Activated effector memory CD4-positive, alpha-beta T cell treated with Interleukin-2 at 50 U/mL for 16 hours (primary cell): Measurements from ENCODE around the gene PEX26.
A peak's percentile ranks its signal among the peaks of the same experiment; 100 is the strongest.
"Not testable (repeated sequence)": the region's sequence is repeated elsewhere in the genome, so short reads cannot be mapped to it uniquely, and the experiment has no call there.

Experiments
- DNase-seq: peaks from one replicate; pipeline ENCODE4 v3.0.0-alpha.2; 2020

The PEX26 gene

DNA sequence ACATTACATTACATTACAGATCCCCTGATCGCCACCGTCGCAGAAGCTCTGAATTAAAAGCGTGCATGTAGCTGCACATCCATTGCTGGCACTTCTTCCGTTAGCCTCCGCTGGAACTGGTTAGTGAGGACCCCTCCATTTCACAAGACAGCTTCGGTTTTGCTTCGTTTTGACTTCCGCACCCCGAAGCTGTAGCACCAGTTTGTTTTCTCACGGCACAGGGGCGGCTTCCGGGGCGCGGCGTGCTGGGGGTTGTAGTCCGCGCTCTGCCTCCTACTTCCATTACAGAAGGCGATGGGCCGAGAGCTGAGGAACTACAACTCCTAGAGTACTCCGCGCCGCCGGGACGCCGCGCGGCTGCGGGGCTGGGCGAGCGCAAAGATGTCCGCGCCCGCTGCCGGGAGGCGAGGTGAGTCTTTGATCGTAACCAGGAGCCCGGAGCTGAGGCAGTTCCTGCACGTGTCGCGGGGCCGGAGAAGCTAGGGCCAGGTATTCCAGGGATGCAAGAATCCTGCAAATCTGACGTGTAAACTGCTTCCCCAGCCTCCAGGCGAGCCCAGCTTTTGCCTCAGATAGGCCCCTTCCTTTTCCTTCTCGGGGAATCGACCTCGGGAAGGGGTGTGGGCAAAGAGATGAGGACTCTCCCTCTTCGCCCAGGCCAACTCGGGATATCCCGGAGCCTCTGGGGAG, at the start of gene PEX26:
PEX26 (plus strand) TSS at position 352 of the 690 bp plus-strand sequence. CDS start 387 bp downstream, outside the sequence.
- DNase-seq, result peak; percentile 92

DNA sequence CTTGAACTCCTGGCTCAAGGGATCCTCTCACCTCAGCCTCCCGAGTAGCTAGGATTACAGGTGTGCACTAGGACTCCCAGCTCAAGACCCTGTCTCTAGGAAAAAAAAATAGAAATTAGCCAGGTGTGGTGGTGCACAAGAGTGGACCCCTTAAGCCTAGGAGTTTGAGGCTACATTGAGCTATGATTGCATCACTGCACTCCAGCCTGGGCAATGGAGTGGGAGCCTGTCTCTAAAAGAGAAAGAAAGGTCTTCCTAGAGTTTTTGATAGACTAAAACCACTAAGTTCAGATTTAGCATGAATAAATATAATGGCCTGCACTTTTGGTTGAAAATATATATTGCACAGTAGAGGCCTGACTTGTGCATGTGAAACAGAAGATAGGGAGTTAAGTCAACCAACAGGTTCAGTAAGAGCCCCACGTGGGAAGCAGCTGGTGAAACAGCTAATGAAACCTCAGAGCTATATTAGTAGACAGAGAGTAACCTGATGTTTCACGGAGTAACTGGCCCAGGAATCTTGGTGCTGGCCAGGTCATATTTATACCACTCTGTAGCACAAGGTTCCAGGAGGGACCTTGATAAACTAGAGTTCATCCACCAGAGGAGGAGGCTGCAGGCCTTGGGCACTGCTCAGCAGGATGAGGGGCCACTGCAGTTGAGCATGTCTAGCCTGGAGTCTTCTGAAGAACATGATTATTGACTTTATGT, 48.8 kb upstream of the PEX26 start:
- no peak for DNase-seq

DNA sequence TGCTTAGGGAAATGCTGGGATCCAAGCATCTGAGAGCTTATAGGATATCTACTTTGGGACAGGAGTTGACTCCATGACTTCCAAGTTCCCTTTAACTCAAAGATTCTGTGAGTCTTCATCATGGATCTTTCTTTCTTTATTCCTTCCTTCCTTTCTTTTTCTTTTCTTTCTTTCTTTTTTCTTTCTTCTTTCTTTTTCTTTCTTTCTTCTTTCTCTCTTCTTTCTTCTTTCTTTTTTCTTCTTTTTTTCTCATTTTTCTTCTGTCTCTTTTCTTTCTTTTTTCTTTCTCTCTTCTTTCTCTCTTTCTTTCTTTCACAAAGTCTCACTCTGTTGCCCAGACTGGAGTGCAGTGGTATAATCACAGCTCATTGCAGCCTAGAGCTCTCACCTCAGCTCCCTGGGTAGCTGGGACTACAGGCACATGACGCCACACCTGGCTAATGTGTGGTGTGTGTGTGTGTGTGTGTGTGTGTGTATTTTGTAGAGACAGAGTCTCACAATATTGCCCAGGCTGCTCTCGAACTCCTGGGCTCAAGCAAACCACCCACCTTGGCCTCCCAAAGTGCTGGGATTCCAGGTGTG, 48.0 kb upstream of the PEX26 start:
- no peak for DNase-seq

DNA sequence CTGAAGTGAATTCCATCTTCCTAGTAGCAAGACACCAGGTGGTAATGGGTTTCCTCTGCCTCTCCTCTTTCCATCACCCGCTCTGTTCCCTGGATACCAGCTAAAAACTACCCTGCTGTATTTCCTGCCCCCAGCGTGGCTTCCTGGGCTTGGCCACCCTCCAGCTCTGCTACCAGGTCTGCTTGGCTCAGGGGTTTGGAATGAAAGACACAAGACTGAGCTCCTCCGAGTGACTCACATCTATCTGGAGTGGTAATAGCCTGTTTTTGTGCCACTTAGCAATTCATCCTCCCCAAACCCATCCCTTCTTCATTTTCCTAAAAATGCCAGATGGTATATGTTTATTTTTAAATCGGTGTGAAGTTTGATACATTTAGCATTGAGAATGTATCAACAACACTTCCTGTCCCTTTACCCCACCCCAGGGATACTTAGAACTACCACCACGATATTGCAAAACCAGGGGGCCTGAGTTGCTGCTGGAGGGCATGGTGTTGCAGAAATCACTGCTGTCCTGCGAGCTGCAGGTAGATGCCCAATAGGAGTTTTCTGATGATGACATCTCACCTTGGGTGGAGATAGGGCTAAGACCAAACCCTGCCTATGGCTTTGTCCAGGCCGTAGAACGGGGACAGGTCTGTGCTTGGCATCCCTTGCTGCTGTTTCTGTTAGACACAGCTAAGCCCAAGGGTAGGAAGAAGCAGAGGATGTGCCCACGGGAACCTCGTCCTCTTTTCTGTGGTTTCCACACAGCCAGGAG, 45.9 kb upstream of the PEX26 start:
- DNase-seq, result no peak

DNA sequence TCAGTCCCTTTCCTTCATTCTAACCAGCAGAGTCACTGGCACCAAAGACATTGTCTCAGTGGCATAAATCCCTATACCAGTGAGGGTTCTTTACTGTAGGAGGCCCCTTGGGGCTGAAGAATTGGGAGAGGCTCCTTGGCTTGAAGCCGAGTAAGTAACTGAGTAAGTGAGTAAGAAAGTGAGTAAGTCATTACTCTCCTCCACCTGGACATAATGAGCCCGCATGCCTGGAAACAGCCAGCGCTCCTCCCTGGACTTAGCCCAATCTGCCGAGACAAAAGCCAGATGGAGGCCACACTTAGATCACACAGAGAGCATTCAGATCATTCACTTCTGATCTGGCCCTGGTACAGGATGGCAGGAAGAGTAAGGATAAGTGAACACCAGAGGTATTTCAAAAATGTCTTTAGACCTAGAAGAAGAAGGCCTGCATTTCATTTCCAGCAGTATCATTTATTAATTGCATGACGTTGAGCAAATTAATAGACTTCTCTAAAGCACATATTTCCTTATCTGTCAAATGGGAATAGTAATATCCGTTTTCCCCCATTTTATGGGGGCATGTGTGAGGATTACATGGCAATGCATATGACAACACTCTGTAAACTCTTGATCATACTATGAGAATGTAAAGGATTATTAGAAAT, 45.2 kb upstream of the PEX26 start:
- no peak for DNase-seq

DNA sequence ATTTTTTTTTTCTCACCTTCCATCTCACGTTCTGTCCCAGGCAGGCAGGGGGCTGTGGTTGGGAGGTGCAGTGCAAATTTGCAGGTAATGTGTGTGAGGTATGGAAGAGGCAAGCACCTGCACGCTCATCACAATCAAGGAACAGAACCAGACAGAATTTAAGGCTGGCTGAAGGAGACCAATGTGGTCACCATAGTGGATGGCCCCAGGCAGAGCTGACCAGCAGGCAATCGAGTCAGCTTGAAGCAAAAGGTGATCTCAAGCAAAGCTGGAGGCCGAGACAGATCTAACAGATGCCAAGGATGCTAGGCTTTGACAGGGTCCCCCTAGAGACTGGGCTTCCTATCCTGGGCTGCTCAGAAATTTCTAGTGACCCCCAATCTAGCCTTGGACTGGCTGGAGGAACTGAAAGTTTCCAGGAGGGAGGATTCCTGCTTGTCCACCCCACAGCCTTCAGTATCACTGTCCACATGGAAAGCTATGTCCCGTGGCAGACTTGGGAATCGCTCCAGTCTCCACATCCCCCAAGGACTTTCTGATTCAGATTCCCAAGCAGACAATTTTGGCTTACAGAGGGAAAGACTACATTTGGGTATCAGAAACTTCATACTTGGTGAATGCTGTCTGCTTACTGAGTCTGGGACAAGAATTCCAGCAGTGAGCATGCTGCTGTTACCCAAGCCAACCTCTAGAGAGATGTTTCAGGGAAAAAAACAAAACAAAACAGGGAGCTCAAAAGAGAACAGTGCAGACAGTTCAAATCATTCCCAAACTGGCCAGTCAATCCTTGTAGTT, 44.4 kb upstream of the PEX26 start:
- DNase-seq, result no peak

DNA sequence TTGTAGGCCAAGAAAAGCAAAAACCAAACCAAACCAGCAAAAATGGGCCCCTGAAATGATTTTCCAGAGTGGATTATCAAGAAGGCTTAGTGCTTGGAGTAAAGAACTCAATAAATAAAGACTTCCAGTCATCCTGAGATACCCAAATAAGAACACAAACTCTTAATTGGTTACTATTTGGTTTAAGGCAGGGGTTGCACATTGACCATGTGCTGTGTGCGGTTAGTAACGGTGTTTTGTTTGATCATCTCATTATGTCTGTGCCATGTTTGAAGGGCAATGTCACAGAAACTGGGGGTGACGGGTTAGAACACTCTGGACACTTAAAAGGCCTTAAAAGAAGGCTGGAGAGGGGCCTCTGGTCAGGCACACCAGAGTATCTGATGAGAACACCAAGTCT, 43.7 kb upstream of the PEX26 start:
- no peak for DNase-seq

DNA sequence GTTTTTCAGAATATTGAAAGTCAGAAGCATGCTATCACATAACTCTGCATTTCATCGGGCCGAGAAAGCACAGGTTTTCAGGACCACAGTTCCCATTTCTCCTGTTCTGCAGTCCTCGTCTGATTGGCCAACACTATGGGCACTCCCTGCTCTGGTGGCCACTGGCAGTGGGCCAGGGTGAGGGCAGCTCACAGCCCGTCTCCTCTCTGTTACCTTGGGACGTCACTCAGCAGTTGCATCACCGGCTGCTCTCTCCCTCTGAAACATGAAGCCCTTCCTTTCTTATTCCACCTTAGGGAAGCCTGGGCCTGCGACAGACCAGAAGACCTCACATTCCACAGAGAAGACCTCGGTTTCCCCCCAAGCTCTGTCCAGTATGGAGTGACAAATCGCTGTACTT, 42.0 kb upstream of the PEX26 start:
- DNase-seq, result no peak

DNA sequence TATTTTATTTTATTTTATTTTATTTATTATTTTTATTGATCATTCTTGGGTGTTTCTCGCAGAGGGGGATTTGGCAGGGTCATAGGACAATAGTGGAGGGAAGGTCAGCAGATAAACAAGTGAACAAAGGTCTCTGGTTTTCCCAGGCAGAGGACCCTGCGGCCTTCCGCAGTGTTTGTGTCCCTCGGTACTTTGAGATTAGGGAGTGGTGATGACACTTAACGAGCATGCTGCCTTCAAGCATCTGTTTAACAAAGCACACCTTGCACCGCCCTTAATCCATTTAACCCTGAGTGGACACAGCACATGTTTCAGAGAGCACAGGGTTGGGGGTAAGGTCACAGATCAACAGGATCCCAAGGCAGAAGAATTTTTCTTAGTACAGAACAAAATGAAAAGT, 36.9 kb upstream of the PEX26 start:
- not testable (repeated sequence) for DNase-seq

DNA sequence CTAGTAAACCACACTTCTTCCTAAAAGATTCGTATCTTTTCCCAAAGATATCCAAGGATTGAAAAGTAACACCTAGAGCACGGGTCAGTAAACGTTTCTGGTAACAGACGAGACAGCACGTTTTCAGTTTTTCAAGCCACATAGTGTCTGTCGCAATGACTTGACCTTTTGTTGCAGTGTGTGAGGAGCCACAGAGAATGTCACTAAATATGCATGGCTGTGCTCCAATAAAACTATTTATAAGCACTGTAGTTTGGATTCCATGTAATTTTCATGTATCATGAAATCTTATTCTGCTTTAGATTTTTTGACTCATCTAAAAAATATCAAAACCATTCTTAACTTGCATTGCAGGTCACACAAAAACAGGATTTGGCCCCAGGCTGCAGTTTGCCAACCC, 35.1 kb upstream of the PEX26 start:
- no peak for DNase-seq

DNA sequence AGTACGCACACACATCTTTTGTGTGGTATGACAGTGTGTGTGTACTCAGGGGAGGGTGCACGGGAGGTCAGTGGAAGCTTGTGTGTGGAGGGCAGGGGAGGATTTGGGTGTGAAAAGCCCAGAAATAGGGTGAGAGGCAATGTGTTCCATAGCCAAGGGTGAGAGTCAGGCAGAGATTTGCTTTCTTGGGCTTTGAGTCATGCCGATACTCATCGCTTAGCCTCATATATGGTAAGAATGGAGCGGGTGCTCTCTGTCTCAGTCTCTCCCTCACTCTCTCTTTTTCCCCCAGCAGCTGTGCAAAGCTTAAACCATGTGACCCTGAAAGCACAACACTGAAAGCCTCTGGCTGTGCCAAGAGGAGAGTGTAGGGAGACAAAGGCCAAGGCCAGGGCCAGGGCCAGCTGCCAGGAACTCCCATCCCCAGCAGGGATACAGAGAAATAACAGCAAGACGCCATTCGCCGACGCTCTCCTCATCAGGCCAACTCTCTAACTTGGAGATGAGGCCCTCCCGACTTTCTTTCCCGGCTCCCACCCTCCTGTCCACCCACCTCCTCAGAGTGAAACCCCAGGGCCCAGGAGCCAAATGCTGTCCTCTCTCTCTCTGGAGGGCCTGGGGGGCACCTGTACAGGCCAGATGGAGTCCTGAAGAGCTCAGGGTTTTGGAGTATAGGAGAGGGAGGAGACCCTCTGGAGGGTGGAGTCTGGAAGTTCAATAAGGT, 33.1 kb upstream of the PEX26 start:
- DNase-seq, result no peak

DNA sequence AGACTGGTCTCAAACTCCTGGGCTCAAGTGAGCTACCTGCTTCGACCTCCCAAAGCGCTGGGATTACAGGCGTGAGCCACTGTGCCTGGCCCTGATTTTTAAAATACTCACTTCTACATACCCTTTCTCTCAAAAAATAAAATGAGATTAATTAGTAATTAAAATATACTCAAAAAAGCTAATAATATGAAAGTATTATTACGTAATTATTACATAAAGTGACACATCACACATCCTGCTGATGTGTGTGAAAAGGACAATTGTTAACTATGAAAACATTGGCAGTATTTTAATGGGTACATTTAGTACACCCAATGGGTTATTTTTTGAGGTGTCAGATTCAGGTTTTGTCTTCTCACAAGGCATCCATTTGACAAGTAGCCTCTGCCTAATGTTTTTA, 32.0 kb upstream of the PEX26 start:
- no peak for DNase-seq

DNA sequence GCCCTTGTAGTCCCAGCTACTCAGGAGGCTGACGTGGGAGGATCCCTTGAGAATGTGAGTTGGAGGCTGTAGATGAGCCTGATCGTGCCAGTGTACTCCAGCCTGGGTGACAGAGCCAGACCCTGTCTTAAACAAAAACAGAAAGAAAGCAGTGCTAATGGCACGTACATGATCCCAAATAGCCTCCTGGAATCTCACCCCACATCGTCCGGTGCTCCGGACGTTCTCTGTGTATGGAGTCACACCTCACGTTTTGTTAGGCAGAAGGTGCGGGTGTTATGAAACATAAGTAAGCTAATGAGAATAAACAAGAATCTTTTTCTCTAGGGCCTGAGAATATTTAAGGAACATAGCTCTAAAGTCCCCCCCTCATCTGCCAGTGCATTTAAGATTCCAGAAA, 29.7 kb upstream of the PEX26 start:
- DNase-seq, result no peak

DNA sequence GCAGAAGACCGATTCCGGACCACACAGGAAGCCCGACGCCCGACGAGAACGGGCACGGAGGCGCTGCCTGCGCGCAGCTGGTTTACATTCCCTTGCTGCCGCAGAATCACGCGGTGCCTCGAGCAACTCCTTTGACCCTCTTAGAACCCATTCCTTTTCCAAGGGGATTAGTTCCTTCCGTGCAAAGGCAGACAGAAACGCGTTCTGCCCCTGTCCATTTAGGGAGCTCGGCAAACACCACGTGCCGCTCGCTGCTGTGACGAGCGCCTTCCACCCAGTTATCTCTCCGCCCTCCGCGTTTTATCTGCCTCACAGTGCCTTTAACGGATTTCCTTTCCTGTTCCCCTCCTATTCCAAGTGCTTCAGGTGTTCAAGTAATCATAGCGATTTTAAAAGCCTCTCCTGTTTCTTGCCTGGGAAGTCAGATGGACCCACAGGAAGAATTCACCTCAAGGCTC, 29.3 kb upstream of the PEX26 start:
- DNase-seq, result no peak

DNA sequence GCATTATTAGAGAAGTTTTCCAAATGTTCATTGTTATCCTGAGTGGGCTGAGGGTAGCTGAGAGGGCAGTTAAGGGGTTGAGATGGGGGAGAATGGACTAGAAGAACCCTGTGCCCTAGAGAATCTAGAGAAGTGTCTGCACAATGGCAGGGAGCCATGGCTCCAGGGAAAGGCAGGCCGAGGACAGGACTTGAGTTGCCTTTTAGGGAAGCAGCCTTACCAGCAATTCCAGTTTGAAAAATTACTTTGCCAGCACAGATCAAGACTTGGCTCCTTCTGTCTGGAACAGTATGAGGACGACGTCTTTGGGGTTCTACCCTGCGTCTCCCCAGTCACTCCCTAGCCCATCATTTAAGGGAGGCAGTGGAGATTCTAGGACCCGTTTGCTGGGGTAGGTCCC, 27.7 kb upstream of the PEX26 start:
- DNase-seq, result no peak

DNA sequence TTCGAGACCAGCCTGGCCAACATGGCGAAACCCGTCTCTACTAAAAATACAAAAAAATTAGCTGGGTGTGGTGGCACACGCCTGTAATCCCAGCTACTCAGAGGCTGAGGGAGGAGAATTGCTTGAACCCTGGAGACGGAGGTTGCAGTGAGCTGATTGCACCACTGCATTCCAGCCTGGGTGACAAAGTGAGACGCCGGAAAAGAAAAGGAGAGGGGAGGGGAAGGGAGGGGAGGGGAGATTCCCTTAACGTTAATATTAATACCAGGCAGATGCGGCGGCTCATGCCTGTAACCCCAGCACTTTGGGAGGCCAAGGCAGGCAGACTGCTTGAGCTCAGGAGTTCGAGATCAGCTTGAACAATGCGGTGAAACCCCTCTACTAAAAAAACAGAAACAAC, 26.7 kb upstream of the PEX26 start:
- DNase-seq, result not testable (repeated sequence)

DNA sequence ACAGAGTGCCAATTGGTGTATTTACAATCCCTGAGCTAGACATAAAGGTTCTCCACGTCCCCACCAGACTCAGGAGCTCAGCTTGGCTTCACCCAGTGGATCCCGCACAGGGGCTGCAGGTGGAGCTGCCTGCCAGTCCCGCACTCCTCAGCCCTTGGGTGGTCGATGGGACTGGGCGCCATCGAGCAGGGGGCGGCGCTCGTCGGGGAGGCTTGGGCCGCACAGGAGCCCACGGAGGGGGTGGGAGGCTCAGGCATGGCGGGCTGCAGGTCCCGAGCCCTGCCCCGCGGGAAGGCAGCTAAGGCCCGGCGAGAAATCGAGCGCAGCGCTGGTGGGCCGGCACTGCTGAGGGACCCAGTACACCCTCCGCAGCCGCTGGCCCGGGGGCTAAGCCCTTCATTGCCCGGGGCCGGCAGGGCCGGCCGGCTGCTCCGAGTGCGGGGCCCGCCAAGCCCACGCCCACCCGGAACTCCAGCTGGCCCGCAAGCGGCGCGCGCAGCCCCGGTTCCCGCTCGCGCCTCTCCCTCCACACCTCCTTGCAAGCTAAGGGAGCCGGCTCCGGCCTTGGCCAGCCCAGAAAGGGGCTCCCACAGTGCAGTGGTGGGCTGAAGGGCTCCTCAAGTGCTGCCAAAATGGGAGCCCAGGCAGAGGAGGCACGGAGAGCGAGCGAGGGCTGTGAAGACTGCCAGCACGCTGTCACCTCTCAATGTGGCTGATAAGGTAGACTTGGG, 24.4 kb upstream of the PEX26 start:
- not testable (repeated sequence) for DNase-seq

DNA sequence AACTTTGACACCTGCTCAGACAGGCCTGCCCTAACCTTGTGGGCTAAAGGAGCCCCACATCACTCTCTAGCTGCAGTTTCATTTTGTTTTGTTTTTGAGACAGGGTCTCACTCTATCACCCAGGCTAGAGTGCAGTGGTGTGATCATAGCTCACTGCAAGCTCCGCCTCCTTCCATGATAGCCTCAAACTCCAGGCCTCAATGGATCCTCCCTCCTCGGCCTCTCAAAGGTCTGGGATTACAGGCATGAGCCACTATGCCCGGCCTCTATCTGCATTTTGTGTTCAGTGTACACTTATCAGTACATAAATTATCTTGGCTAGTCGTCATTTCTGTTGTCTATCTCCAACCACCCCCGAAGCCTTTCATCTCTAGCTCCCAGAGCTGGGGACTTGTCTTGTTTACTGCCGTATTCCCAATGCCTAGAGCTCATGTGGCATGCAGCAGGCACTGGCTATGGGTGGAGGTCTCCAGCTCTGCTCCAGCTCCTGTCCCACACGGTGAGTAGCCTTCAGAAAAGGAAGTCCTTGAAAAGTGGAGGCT, 22.1 kb upstream of the PEX26 start:
- no peak for DNase-seq

DNA sequence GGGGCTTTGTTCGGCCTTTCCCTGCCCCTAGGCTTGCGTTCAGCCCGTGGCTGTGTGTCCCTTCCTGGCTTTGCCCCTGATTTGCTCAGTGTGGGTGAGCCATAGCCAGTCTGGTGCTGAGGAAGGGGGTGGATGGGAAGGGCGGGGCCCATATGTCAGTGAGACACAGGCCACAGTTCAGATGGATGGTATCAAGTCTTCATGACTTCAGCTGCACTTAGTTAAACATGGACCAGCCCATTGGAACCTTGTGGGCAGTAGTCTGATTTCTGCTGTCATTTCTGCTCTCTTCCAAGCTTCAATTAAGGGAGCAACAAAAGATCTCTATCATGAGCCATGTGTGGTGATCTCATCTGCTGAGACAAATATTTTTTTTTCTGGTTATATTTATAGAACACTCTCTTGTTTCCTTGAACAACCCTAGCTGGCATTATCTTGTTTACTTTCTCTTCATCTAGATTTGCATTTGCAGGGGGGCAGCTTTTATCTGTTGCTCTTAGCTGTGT, 21.6 kb upstream of the PEX26 start:
- DNase-seq, result no peak

DNA sequence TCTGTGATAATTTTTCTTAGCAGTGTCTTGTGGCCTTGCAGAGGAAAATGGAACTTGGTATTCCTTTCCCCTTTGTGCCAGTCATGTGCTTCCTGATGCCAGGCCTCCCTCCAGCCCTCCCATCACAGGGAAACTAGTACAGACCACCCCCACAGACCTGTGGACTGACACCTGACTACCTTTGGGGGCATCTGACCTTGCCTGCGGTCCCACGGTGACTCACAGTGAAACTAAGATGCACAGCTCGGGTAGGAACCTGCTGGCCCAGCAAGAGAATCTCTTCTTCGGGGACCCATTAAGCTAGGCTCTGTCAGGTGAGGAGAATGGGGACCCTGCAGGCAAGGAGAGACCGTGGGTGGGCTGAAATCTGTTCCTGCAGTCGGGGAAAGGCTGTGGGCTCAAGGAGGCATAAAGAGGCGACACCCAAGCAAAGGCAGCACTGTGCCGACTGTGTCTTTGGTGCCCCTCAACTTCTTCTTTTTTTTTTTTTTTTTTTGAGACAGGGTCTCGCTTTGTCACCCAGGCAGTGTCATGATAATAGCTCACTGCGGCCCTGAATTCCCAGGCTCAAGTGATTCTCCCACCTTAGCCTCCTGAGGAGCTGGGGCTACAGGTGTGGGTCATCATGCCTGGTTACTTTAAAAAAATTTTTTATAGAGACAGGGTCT, 20.8 kb upstream of the PEX26 start:
- DNase-seq, result no peak
